GM18861 (cell line): ENCODE results near the gene CTIF.

Source experiments
- ATAC-seq: cut with Tn5 transposase; IDR thresholded peaks from one replicate; pipeline ENCODE4 v1.9.1; 2021; ENCODE audit not compliant: unreplicated experiment

CTIF gene

GRCh38 chr18:48827291-48828193 lies 288.7 kb downstream of the CTIF start:
- no peak for ATAC-seq

GRCh38 chr18:48828194-48828545 lies 289.3 kb downstream of the CTIF start:
- no peak for ATAC-seq

GRCh38 chr18:48828691-48829442 lies 290.0 kb downstream of the CTIF start:
- ATAC-seq, result no peak

DNA sequence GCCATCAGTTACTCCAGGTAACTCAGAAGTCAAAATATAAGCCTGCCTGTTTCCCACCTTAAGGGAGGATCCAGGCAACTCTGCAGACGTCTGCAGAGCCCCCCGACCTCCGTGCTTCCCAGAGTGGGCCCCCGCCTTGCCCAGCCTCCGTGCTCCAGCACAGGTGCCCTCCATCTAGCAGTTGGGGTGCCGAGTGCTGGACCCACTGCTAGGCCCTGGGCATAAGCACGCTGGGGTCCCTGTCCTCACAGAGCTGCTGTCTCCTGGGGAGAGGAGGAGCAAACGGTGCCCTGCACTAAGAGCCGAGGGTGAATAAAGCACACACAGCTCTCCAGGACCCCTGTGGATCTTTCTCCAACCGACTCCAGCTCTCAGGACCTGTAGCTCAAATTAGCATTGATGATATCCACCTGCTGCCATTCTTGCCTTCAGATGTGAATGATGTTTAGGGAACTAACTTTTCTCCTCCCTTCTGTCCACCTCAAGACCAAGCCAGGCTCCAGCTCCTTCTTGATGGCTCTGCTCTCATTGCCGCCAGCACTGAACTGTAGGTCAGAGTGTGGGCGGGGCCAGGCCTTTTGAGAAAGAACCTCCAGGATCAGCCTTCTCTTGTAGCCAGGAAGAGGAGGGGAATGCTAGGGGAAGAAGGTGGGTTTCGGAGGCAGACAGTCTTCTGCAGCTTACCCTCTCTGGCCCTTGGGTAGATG lies 290.8 kb downstream of the CTIF start:
- no peak for ATAC-seq

DNA sequence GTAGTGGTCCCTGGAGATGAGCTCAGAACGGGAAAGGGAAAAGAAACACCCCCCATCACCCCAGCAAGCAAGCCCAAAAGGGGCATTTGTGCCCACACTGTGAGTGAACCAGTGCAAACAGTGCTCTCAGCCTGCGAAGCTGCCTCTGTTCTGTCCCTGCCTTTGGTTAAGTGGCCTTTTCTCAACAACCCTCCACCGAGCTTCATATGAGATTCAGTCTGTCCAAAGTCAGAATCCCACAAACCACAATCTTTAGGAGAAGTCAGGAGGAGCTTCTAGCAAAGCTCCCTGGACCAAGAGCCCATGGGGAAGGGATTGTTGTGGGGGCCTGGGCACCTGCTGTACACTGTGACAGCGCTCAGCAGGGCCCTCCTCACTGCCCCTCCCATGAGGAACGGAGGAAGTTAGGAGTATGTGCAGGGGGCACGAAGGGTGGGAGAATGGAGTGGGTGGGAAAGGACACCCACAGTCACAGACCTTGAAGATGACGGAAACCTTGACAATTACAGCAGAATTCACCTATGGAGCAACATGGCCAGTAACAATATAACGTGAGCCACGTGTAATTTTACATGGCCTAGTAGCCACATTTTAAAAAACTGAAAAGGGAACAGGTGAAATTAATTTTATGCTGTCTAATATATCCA lies 292.4 kb downstream of the CTIF start:
- no peak for ATAC-seq

DNA sequence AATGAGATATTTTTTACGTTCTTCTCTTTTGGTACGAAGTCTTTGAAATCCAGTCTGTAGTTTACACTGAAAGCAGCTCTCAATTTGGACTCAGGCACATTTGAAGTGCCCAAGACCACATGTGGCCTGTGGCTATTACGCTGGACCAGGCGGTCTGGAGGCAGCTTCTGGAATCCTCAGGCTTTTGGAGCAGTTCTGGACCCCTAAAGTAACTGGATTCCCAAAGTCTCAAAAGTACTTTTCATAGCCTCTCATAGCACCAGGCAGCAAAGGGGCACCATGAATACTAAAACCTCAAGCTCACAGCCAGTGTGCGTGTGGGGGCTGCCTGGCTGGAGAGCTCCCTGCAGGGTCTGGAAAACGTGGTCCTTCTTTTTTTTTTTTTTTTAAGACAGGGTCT lies 293.0 kb downstream of the CTIF start:
- ATAC-seq, result no peak

- no peak for ATAC-seq
These were observed 294.3 kb downstream of the CTIF start for GRCh38 chr18:48832938-48833700.

GRCh38 chr18:48833701-48834412 lies 295.0 kb downstream of the CTIF start:
- ATAC-seq, result peak; percentile 80

- peak; percentile 63 for ATAC-seq
These were observed 295.7 kb downstream of the CTIF start for GRCh38 chr18:48834413-48835031.

- no peak for ATAC-seq
These were observed 296.3 kb downstream of the CTIF start for GRCh38 chr18:48835119-48835518.

GRCh38 chr18:48835745-48836170 lies 296.9 kb downstream of the CTIF start:
- no peak for ATAC-seq

- no peak for ATAC-seq
These were observed 297.5 kb downstream of the CTIF start for GRCh38 chr18:48836231-48836805.

DNA sequence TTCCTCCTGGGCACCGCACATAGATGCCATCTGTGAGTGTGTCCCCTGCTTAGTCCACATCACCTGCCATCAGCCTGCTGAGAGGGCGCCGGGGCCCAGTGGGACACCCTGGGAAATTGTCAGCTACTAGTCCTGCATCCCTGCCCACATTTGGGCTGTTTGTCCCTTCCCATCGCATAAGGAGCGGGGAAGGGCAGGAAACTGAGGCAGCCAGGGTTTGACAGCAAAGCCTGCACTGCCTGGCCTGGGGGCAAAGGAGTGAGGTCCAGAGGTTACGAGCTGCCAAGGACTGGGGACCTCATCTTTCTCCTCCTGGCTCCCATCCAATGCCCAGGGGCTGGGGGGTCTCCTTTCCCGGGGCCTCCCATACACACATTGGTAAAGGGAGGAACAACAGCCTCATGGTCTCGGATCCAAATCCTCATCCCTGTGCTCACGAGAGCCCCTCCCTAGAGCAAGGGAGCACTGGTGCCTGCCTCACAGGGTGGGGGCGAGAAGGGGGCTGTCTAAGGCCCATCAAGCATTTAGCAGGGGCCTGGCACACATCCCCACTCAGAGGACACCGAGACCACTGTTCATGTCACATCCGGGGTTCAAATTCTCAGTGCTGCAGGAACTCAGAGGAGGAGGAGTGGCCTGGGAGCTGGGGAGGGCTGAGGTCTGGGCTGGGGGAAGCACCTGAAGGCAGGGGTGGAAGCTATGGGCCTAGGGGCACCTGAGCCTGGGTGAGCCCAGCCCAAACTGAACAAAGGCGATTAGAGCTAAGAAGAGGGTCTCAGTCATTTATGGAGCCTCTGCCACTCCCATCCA lies 298.2 kb downstream of the CTIF start:
- ATAC-seq, result no peak

DNA sequence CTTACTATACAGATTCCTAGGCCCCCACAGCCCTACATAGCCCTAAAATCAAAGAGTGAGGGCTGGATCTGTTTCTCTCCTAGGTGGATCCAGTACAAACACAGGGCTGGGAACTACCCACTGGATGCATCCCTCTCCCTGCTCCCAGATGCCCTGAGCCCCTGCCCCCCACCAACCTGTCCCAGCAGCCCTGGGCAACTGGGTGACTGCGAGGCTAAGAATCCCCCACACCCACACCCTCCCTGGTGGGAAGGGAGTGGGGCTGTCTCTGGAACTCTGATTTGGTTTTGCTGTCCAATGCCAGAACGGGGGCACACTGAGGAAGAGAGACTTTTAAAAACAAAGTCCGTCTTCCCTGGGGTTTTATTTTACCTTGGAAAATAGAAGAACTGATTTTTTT lies 298.8 kb downstream of the CTIF start:
- no peak for ATAC-seq

DNA sequence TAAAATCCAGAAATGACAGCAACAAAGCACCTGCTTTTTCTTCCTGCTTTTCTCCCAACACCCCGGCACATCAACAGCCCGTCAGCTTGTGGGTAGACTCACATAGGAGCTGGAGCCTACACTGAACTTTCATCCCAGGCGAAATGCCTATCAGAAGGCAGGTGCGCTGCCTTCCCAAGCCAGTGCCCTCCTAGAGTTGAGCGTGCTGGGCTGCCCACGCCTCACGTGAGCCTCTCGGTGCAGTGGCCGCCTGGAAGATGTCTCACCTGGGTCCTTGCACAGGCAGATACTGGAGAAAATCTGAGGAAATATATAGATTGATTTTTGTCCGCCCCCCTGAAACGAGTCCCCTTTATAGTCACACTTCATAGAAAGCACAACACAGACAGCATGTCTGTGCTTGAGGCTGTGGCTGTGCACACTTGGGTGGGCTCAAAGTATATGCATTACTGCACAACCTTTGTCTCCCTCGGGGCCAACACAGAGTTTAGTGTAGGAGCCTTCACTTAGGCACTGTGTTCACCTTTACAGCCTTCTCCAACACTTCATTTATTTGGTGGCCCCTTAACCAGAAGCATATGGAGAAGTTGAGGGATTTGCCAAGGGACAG lies 299.4 kb downstream of the CTIF start:
- ATAC-seq, result no peak

- no peak for ATAC-seq
These were observed 300.3 kb downstream of the CTIF start for GRCh38 chr18:48838921-48839818.
